ENCODE measurements around the gene SLC3A2.

DNA sequence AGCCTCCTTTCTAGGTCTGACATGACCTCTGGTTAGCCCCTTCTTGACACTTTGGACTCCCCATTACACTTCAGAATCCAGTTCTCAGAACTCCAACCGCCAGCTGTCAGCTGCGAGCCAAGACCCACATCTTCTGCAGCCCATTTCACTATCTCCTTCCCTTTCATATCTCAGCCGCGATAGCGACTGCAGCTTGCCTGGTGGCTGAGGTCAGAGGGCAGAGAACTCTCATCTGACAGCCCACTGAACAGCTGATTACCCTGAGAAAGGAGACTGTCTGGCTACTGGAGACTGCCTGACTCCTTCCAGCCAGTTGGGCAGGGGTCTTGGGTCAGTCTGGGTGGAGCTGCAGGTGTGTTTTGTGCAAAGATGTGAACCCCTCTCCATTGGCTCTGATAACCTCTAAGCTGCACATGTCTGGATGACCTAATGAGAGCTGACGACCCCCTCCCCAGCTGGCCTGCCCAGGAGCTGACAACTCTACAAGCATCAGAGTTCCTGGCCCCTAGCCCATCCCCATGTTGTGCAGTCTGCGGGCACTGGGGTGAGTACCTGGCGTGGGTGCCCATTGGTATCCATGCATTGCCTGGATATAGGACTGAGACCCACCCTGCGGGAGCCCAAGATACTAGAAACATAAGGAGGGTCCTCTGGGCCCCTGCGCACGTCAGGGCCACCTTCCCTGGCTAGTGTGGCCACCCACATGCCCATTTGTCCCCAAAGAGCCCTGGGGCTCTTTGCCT is 39.4 kb downstream of the SLC3A2 start:
- TF ChIP-seq, protein P1, sequence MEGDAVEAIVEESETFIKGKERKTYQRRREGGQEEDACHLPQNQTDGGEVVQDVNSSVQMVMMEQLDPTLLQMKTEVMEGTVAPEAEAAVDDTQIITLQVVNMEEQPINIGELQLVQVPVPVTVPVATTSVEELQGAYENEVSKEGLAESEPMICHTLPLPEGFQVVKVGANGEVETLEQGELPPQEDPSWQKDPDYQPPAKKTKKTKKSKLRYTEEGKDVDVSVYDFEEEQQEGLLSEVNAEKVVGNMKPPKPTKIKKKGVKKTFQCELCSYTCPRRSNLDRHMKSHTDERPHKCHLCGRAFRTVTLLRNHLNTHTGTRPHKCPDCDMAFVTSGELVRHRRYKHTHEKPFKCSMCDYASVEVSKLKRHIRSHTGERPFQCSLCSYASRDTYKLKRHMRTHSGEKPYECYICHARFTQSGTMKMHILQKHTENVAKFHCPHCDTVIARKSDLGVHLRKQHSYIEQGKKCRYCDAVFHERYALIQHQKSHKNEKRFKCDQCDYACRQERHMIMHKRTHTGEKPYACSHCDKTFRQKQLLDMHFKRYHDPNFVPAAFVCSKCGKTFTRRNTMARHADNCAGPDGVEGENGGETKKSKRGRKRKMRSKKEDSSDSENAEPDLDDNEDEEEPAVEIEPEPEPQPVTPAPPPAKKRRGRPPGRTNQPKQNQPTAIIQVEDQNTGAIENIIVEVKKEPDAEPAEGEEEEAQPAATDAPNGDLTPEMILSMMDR (IDR thresholded peaks at IDR 0.05), result no peak
- no peak for TF ChIP-seq POLR2A (IDR thresholded peaks at IDR 0.05)
- no peak for TF ChIP-seq POLR2AphosphoS5 (IDR thresholded peaks at IDR 0.05)

Data from breast epithelium (tissue), 3 donors.